CD4-positive, alpha-beta T cell treated with Interleukin-17A for 1 hour (primary cell): Measurements from ENCODE around the gene ANKRD31.
A peak's percentile ranks its signal among the peaks of the same experiment; 100 is the strongest.

Experiments
- DNase-seq: peaks from one replicate; pipeline ENCODE4 v3.0.0-alpha.2; 2020

The ANKRD31 gene

DNA sequence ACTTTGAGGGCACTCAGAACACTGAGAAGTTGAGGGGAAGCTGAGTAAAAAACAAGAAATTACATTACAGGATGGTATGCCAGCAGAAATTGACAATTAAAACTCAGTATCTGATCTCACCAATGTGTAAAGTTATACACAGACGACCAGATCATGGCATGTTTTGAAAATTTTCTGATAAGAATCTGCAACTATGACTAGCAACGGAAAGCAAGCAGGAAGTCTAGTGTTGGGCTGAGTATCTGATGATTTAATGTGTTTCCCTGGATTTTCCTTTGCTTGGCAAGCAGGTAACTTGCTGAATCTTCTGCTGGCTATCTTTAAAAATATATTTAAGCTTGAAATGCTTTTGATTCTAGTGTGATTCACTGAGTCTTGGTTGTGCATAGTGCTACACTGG lies 179.1 kb downstream of the ANKRD31 start:
- peak; percentile 60 for DNase-seq

DNA sequence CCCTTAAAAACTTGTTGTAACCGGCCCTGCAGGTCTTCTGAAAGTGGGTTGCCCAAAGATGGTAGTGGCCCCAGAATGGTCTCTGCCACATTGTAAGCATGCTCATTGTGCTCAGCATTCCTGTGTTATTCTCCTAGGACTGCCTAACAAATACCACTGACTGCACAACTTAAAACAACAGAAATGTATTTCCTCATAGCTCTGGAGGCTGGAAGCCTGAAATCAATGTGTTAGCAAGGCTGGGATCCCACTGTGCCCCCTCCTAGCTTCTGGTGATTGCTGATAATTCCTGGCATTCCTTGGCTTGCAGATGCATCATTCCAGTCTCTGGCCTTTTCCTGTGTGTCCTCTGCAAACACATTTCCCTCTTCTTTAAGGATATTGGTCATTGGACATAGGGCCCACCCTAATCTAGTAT lies 180.9 kb downstream of the ANKRD31 start:
- DNase-seq, result no peak

DNA sequence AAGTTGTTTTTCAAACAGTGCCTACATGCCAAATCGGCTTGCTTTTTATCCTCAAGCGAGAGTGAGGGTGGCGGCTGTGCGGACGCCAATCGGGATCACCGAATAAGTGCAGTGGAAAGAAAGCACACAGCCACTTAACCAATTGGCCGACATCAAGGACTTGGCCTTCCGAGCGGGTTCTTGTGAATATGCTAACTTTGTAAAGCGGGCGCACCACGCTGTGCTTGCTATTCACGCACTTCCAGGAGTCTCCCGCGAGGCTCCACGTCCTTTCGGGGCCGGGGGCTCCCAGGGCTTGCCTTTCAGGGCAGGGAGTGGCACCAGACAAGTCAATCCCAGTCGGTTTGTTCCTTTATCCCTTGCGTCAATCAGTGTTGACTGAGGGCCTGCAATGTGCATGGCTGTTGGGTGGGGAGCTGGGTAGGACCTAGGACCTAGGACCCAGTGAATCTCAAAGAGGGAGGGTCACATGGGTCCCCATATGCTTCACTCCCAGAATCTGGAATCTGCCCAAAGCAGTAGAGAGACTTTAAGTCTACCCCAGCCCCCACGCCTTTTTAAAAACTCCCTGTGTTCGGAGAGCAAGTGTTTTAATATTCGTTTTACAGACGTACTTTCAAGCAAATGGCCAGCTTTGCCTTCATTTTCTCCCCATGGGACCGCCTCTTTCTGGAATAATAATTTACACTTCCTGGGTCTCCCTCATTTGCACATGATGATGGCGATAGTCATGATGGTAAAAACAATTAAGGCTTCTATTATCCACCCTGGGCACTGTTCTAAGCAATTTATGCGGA lies 182.3 kb downstream of the ANKRD31 start:
- DNase-seq, result no peak

DNA sequence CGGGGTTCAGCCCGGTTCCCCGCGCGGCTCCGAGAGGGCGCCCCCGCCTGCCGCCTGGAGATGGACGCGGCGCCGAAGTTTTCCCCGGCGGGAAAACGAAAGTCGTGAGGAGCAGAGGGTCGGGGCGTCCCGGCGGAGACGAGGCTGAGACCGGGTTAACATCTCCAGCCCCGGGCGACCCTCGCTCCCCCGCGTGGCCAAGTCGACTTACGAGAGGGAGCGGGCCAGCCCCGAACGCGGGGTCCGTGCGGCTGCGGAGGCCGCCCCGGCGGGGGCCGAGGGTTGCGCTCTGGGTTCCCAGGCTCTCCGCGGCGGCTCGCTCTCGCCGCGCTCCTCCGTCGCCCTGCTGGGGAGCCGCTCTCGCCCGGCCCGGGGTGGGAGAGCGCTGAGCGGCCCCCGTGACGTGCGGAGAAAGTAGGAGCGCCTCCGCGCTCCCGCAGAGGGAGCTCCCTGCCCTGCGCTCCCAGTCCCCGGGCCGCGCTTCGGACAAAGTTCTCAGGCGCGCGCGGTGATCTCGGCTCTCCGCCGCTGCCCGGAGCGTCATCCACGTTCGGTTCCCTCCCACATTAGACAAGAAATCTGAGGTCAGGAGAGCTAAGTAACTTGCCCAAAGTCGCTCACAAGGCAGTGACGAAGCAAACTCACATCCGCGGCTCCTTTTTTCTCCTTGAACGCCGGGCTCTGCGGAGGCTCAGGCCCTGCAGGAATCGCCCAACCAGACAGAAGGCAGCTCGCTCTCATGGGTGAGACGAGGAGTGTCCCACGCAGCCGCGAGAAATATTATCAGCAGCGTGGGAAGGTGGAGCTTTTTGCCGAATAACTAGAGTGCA lies 183.2 kb downstream of the ANKRD31 start:
- DNase-seq, result peak; percentile 63

DNA sequence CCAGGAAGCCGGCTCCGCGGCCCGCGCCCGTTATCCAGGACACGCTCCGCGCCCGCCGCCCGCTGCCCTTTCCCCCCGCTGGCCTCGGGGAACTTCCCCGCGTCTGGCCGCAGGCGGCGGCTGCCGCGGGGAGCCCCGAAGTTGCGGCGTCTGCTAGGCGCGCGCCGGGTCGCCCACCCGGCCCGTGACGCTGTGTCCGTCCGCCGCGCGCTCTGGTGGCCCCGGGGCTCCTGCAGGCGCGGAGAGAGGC lies 183.7 kb downstream of the ANKRD31 start:
- DNase-seq, result no peak

DNA sequence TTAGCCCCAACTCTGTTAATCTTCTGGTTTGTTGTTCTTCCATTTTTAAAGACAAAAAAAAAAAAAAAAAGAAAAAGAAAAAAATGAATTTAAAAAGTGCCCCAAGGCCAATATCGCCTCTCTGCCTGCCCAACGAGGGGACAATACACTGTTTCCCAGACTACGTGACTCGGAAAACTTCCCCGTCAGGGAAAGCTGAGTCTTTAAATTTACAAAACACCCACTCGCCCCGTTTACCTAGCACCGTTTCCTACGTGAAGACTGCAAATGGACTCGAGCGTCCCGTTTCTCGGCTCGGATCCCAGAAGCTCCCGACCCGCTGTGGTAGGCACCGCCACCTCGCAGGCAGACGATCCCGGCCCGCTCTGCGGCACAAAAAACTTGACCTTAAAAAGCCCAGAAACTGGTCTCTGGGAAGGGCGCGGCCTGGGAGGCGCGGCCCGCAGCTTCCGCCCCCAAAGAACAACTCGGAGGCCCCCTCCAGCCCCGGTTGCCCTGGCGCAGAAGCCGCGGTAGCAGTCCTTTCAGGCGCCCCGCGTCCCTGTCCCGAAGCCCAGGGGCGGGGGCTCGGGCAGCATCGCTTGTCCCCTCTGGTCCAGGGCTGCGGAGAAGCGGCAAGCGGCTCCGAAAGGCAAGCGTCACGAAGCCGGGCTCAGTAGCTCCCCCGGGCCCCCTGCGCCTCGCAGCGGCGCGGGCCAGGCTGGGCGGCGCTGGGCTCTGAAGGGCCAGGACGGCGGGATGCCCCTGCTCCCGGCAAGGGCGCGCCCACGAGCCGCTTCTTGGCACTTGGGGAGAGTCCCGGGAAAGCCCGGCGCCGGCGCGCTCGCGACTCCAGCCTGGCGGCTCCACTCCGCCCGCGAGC lies 184.3 kb downstream of the ANKRD31 start, which contains the start of gene GCNT4:
Gene GCNT4, minus strand, starts transcription at position 367 of the 862 bp plus-strand sequence. CDS start 22,521 bp downstream, outside the sequence.
- peak; percentile 43 for DNase-seq

DNA sequence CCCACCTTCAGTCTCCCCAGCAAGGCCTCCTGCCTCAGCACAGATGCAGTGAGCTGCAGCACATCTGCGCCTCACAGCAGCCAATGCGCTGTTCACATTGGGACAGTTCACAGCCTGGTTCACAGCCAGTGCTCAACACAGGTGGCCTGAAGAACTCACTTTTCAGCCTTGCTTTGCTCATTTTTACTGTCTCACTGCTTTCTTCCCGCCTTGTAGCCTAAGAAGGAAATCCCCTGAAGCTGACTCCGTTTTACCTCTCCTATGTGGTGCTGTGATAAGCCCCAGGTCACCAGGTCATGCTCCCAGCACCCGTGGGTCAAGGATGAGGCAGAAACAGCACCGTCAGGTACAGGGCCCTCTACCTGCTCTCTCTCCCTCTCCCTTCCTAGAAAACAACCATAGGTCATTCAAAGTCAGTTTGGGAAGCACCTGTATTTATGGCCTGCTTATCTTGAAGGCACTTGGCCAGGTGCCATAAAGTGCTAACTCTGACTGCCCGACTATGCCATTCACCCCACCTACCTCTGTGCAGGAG lies 185.4 kb downstream of the ANKRD31 start:
- DNase-seq, result peak; percentile 57

DNA sequence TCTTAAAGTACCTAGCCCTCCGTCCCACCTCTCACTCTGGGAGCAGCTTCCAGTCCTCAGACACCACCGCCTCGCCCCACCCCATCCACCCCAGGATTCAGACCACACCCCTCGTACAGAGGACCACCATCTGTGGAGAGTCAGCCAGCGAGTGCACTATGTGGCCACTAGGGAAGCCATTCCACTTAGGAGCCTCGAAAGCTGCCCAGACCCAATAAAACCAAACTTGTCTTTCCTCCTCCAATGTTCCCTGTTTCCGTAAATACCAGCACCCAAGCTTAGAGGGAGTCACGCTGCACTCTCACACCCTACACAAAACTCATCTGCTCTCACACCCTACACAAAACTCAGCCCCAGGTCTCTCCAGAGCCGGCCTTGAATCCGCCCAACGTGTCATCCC lies 186.3 kb downstream of the ANKRD31 start:
- peak; percentile 31 for DNase-seq

DNA sequence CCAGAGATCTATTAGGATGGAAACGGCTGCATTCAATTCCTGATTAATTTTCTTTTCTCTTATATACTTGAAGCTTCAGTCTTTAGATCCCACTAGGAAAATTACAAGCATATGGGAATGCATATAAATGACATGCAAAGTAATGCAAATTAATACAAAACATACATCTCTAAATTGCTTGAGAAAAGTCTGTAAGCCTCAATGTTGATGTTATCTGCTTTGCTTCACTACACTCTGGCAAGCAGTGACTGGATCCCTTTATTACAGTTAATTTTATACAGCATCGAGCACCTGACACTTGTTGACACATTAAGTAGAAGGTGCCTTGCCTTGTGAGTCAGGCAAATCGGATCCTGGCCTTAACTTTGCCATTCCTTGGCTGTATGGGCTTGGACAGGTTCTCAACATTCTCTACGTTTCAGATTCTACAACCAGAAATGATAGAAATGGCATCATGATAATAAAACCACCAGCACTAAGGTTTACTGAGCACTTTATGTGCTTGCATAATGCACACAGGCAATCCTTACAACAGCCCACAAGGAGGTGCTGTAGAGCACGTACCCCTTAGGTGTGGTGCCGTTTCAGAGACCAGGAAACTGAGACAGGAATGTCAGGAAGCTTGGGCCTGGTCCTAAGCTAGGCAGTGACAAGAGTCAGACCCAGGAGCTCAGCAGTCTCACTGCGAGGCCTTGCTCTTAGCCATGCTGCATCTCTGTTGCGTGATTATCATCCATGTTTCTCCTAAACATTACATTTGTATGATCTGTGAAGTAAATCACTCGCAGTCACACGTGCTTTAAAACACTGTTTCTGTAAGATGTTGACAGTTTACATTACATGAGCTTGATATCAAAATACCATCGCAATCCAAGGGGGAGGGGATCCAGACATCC lies 187.0 kb downstream of the ANKRD31 start:
- DNase-seq, result peak; percentile 76

DNA sequence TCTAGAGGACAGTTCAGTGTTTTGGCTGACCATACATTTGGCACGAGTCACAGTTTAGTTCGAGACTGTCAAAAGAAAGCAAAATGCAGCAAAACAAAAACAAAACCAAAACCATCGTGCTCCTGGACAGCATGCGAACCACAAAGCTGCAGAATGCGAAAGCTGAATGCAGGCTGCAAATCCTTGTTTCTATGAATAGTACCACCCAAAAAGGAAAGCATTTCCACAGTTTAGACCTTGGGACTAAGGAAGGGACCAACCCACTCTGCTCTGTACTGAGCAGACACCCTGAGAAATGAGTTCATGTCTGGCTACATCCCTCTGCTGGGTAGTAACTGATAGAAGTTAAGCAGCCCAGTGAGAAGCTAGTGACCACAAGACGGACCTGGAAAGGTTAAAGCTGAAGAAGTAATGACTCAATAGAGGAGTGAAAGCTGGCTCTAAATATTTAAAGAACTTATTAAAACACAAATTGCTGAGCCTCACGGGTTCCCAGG lies 188.2 kb downstream of the ANKRD31 start:
- DNase-seq, result no peak

DNA sequence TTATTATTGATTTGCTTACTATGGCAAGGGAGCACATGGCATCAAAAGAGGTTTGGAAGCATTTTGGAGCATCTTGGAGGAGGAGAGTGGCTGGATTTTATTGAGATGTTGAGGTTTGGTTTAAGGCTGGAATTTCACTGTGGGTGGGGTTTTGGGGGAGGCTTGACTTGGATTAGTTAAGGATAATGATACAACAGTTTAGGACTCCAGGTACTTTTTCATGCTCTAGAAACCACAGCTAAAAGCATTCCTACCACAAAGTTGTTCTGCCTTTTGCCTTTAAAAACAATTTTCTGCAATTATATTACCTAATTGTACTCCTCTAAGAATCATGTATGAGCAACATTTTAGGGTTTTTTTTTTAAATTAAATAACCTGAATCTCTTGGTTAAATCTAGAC lies 189.3 kb downstream of the ANKRD31 start:
- no peak for DNase-seq

DNA sequence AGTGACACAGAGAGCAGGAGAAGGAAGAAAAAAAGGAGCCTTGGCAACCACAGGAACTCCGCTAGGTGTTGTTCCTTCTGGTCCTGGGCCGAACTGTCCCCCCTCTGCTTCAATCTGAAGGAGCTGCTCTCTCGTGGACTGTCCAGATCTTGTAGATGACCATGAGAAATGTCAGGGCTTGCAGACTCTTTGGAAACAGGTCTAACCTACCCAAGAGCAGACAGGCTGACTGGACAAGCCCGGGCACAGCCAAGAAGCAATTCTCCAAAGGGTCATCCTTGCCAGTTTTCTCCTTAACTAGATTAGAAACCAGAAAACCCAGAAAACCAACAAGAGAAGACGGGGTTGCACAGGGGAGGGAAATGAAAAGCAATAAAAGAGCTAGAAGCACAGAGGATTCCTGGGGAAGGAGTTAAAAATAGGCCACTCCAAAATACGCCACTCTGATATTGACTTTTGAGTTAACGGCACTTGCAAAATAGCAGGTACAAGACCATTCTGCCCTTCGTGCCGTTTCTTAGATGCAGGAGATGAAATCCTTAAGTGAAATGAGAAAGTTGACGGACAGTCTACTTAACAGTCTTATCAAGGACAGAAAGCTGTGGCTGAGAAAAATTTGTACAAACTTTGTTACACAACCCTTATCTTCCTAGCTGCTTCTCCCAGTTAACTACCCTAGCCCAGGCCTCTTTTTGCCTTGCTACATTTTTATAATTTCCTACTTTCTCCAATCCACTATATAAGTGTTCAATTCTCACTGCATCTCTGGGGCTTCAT lies 190.1 kb downstream of the ANKRD31 start:
- DNase-seq, result no peak

DNA sequence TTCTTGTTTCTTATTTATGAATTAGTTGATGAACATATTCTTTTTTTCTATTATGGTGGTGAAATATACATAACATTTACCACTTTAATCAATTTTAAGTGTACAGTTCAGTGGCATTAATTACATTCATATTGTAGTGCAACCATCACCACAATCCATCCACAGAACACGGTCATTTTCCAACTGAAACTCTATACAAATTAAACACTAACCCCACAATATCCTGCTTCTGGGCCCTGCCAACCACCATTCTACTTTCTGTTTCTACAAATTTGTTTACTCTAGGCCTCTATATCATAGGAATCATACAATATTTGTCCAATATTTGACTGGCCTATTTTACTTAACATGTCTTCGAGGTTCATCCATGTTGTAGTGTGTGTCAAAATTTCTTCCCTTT lies 191.6 kb downstream of the ANKRD31 start:
- no peak for DNase-seq

DNA sequence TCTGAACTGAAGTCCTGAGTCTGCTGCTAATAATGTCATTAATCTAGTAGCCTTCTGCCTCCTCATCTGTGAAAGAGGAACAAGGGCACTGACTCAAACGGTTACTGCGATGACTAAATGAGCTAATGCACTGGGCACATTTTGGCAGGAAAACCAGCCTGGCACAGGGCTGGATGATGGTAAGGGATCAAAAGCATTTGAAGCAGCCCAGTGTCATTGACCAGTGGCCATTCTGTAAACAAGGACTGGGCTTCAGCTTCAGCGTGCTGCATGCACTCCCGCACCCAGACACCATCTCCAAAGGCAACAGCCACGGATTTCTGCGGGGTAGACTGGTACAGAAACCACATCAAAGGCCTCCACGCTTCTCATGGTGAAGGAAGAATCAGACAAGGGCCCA lies 192.3 kb downstream of the ANKRD31 start:
- DNase-seq, result no peak

DNA sequence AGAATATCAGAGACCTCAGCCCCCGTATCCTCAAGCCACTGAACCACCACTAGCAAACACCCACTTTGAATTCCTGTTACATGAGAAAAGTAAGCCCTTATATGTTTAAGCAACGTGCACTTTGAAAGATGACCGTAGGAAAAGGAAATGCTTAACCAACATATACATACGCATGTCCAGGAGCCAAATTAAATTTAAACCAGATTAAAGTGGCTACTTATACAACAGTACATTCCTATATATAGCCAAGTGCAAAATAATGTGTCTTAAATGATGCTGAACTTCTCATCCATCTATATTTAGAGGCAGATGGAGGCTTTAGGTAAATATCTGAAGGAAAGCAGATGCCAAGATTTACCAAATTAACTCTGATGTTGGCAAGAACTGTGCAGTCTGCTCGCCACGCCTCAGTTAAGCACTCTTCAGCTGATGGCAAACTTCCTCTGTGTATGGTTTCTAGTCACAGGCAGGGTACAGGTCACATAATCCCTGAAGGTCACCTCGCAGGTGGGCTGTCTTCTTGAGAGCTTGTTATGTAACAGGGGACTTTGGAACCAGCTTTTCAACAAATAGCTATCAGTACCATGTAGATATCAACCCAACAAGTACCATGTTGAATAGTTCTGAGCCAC lies 192.9 kb downstream of the ANKRD31 start:
- DNase-seq, result no peak

DNA sequence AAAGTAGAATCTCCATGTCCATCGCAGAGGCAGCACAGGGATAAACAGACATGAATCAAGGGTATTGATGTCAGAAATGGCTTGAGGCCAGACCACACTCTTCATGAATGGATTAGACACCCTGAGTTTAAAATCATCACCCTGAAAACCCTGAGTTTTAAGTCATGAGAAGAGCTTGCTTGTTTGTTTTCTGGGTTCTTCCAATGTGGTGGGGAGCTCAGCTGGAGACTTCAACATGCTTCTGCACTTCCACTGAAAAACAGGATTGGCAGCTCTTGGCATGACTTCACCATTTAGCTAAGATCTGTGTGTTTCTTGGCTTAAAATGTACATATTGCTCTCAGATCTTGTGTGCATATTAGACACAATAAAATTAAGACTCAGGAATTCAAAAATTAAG lies 194.2 kb downstream of the ANKRD31 start:
- DNase-seq, result no peak

DNA sequence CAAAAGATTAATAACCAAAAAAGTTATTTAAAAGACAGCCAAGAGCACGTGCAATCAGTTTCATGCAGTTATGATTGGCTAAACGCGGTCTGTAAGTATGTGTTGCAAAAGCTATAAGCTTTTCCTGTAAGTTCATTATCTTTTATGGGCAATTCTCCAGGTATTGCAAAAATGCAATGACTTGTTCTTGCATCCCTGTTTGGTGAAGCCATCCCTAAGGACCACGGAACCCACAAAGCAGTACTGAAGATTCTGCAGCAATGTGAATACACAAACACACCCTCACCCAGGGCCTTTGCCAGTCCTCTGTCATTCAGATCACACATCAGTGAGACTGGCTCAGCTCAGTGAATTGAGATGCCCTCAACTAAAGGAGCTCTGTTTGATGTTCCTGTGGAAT lies 195.7 kb downstream of the ANKRD31 start:
- no peak for DNase-seq

DNA sequence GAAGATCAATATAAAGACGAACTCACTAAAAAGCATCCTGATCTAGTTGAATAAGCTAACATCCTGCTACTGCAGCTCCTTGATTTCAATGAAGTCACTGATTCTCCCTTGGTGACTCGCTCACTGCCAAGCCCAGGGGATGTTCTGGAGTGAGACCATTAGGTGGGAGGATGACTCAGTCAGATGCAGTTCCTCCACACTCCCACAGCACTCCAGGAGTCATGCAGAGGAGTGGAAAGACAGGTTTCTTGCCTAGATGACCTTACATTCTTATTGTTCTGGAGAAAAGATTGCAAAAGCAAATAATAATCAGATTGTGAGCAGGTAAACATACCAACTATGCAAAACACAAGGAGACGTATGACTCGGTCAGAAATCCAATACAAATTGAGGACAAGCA lies 199.6 kb downstream of the ANKRD31 start:
- no peak for DNase-seq

DNA sequence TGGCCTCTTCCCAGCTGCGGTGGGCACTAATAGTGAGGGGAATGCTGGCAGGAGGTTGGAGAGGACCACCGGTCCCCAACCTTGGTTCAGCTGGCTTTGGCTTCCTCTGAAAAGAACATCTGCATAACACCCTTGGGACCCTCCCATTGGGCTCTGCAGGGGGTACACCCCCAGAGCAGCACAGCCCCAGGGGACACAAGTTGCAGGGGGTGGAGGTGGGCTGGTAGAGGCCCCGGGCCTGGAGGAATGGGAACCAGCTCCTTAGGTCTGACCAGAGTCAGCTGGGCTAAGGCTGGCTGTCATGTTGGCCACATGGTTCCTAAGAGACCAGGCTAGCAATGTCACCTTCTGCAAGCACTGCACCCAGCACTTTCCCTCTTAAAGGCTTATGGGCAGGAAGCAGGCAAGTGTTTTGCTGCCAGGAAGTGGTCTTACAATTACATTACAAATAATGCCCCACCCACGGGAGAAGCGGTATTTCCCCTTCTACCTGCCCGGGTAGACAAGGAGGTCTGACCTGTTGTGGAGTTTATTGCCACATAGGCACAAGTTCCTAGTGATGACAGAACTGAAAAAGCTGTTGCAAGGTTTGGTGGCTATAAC lies 202.4 kb downstream of the ANKRD31 start:
- DNase-seq, result peak; percentile 66

DNA sequence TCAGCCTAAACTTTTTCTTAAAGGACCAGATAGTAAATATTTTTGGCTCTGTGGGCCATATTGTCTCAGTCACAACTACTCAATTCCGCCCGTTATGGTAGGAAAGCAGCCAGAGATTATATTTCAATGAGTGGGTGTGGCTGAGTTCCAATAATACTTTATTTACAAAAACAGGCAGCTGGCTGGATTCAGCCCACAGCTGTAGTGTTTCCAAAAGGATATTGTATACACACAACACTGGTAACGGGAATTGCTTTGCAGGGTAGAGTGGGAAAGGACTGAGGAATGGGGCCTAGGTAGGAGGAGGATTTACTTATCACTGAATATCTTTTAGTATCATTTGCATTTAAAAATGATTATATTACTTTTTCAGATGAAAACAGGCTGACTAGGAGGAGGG lies 205.3 kb downstream of the ANKRD31 start:
- DNase-seq, result no peak
